HG03378 (cell line): ENCODE results near the gene KREMEN1.

Experiments
- ATAC-seq: cut with Tn5 transposase; IDR thresholded peaks from one replicate; pipeline ENCODE4 v1.9.1; 2021; ENCODE audit warnings: mild to moderate bottlenecking, moderate library complexity; ENCODE audit not compliant: unreplicated experiment

Gene KREMEN1

DNA sequence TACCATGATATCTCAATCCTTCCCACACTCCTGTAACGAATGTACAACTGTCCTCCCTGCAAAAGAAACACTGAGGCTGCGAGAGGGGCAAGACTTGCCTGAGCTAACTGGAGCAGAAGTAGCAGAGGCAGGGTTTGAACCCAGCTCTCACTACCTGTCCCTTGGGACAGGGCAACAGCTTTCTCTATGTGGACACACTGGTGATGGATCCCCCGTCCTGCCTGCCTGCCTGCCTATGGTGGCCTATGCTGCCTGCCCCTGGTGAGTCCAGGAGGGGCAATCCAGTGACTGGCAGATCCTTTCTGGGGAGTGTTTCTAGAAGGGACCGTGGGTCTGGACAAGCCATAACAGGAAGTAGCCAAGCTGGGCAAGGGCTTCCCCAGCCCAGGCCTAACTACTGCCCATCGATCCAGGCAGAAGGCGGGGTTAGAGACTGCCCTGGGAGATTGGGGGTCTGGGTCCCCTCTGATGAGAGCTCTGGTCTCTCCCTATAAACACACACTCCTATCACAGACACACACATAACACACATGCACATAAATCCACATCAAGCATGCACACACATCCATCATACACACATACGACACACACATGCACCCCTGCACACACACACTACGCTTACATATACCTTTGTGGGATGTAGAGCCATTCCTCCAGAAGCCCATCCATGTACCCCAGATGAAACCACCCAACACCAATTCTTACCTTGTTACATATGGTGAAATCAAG is 131.8 kb downstream of the KREMEN1 start:
- ATAC-seq = no peak

DNA sequence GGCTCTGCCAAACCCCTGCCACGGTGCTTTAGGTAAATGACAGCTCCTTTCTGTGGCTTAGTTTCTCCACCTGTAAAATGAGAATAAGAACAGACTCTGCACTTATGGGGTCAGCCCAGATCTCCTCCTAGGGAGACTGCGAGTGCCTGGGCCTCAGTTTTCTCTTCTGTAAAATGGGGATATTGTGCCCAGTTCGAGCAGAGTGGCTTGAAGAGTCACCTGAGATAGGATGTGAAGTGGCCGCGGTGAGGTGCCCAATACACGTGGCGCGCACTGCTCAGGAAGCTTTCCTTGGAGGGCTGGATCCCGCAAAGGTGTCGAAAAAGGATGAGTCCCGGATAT is 132.4 kb downstream of the KREMEN1 start:
- ATAC-seq = no peak

DNA sequence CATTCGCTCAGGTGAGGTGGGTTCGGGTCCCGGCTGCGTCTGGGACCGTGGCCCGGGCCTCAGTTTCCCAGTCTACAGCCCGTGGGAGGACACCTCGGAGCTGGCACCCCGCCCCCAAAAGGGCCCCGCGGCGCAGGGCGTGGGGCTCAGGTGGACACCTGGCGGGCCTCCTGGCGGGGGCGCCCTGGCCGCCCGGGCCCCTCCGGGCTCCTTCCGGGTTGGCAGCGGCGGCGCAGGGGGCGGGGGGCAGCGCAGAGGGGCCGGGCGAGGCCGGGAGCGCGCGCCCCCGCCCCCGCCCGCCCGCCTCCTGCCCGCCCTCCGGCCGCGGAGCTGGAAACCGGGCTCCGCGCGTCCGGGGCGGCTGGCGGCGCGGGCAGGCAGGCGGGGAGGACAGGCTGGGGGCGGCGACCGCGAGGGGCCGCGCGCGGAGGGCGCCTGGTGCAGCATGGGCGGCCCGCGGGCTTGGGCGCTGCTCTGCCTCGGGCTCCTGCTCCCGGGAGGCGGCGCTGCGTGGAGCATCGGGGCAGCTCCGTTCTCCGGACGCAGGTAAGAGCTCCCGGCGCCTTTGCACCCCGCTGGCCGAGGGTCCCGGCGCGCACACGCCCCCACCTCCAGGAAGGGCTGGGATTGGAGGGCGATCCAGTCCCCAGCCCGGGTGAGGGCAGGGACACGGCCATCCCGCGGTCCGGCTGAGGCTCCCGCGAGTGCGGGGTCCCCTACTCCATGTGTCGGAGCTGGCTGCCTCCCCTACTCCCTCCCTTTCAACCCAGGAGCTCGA is 132.9 kb downstream of the KREMEN1 start, which contains the start of gene EMID1:
TSS of gene EMID1 (plus strand) at position 303 of the 778 bp plus-strand sequence. CDS start at position 446, 143 bp downstream.
- ATAC-seq = no peak

- no peak for ATAC-seq
These were observed 133.8 kb downstream of the KREMEN1 start for GRCh38 chr22:29206372-29207242.

GRCh38 chr22:29207243-29207550 is 134.4 kb downstream of the KREMEN1 start:
- ATAC-seq = no peak

DNA sequence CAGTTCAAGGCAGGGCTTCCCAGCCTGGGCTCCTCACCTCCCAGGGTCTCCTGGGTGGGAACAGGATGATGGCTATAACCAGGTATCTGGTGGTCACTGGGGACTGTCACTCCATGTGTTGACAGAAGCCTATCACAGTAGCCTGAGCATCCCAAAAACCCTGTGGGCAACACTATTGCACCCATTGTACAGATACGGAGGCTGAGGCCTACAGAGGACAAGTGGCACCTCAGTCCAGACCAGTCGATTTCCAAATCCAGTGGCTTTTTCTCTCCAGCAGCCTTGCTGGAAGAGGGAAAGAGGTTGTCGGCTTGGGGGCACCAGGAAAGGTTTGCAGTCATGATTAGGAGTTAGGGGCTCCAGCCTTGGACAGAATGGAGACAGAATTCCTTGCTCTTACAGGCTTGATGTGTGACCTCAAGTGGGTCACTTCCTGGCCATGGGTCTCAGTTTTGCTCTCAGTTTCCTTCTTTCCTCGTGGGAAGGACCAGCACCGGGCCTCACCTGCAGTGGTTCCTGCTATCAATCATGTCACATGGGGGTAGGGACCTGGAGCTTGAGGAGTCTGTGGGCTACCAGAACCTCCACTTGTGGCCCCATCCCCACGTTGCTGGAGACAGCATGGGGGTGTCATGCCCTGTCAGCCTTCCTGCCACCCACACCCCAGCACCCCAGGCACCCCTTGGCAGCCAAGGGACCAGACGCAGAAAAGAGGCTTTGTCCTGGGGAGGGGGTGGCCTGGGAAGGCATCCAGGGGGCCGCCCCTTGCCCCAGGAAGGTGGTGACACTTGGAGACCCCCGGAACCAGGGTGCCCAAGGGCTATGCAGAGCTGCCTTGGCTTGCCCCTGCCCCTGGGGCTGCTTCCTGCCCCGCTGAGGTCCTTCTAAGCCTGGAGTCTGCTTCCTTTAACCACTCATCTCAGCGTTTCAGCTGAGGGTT is 135.0 kb downstream of the KREMEN1 start:
- no peak for ATAC-seq

DNA sequence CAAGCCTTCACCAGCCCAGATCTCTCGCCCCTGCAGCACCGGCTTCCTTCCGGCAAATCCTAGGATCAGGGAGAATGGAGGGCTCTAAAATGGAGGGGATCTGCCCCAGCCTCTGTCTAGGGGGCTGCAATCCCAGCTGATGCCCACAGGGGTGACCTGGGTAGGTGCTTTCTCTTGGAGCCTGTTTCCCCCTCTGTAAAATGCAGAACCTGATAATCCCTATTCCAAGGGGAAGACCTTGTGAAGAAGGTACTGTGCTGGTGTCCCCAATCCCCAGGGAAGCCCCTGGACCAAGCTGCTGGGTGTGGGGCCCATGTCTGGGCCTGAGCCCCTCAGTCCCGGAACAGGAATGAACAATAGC is 135.6 kb downstream of the KREMEN1 start:
- no peak for ATAC-seq

- no peak for ATAC-seq
These were observed 136.2 kb downstream of the KREMEN1 start for GRCh38 chr22:29208879-29209623.

- ATAC-seq = no peak
These were observed 136.7 kb downstream of the KREMEN1 start for GRCh38 chr22:29209624-29209929.

GRCh38 chr22:29211066-29211465 is 138.2 kb downstream of the KREMEN1 start:
- ATAC-seq = no peak

- ATAC-seq = no peak
These were observed 138.6 kb downstream of the KREMEN1 start for GRCh38 chr22:29211466-29211865.

- ATAC-seq = no peak
These were observed 139.9 kb downstream of the KREMEN1 start for GRCh38 chr22:29212743-29213142.

GRCh38 chr22:29213493-29213892 is 140.7 kb downstream of the KREMEN1 start:
- ATAC-seq = no peak

- ATAC-seq = no peak
These were observed 141.4 kb downstream of the KREMEN1 start for GRCh38 chr22:29214232-29214631.

GRCh38 chr22:29215012-29215860 is 142.4 kb downstream of the KREMEN1 start:
- ATAC-seq = no peak

- no peak for ATAC-seq
These were observed 143.4 kb downstream of the KREMEN1 start for GRCh38 chr22:29216011-29216872.

- ATAC-seq = no peak
These were observed 144.2 kb downstream of the KREMEN1 start for GRCh38 chr22:29216873-29217666.
